GM13976 (cell line): Measurements from ENCODE around the gene BIN1.
A peak's percentile ranks its signal among the peaks of the same experiment; 100 is the strongest.

Source experiments
- DNase-seq: peaks from one replicate; pipeline ENCODE4 v3.0.0; 2012; ENCODE audit warnings: low spot score
- CTCF ChIP-seq: IDR thresholded peaks from 2 replicates; pipeline ENCODE4 v1.5.1; 2012; ENCODE audit warnings: borderline replicate concordance, mild to moderate bottlenecking; ENCODE audit not compliant: insufficient read depth; ENCODE audit errors: extremely low read depth, missing control alignments, control extremely low read depth
- in situ Hi-C: fragments of 300-500 bp; cut with MboI; formaldehyde crosslinking; loops from one replicate; pipeline ENCODE4 v1.12.0; 2022; ENCODE audit warnings: low sequenced_read_pairs, mixed read lengths, inconsistent platforms; ENCODE audit not compliant: unreplicated experiment

BIN1 gene

DNA sequence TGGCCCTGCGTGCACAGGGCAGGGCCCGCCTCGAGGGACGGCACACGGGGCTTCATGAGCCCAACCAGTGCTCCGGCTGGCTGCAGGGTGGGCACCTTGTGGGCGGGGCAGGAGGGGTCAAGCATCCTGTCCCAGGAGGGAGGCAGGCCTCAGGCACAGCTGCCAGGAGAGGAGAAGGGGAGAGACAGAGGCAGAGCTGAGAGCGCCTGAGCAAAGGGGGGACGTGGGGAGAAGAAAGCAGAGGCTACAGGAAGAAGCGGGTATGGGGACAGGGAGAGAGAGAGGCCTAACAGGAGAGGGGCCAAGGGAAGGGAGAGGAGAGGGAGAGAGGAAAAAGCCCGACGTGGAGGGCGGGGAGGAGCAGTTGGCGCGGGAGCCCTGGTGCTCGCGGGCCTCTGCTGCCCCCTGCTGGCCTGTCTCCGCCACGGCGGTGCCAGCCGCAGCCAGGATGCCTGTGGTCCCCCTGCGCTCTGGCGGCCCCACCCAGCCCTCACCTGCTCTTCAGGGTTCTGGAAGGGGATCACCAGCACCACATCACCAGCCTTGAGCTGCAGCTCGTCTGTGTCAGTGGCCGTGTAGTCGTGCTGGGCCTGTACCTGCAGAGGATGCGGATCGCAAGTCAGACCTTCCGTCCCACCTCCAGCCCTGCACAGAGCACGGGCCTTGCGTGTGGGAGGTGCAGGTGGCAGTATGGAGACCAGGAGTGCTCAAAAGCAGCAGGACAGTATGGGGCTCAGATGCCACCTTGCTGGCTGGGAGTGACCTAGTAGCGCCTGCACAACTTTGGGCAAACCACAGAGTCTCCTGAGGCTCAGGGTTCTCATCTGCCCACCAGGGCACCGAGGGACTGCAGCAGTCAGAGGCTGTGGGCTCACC lies 56.8 kb downstream of the BIN1 start:
- peak; percentile 95 for TF ChIP-seq CTCF

DNA sequence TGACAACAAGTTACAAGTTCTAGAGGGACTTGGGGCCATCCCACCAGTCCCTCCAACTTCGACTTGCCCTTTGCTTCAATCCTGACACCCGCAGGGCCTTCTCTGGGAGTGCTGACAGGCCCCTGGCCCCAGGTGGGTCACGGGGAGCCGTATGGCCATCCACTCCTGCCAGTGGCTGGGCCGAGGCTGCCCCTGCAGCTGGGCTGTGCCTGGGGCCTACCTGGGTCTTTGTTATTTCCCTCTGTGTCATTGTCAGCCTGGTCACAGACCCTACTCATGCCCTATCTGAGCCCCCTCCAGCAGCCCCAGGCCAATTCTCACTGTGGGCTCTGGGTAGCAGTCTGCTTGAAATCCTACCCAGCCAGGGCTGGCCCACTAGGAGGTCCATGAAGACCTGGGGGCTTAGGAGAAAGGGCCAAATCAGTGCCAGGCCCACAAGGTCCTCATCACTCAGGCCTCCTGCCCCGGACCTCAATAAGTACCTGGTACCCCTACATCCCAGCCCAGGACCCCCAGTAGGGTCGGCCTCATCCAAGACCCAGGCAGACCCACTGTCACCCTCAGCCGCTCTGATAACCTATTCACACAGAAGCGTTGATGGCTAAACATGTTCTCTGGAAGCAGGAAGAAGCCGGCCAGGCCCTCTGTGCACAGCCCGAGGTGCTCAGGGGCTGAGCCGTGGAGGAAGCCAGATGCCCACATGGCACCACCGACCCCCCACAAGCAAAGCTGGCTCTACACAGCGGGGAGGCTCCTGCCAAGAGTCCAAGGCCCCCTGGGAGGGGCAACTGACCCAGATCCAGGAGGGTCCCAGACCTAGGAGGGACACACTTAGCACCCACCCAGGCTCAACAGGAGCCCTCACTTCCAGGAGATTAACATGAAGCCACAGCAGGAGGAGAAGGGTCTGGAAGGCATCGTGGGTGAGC lies 57.7 kb downstream of the BIN1 start:
- in situ Hi-C loops, result no loop called here
- TF ChIP-seq CTCF, result no peak
- DNase-seq, result peak; percentile 42

More for the DNA sequence above, 56.8 kb downstream of the BIN1 start:
- in situ Hi-C loops, result no loop called here
- peak; percentile 93 for DNase-seq

DNA sequence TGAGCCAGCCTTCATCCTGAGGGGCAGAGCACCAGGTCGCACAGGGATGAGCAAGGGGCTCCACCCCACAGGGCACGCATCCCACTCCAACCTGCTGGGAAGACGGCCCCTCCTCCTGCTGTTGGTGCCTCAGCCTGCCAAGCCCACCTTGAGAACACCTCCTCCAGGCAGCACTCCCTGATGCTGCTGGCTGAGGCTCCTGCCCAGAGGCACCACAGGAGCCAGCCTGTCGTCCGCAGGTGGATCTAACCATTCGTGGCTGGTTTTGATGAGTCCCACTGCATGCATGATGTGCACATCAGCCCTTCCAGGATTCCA lies 58.4 kb downstream of the BIN1 start:
- in situ Hi-C loops, result no loop called here
- no peak for TF ChIP-seq CTCF
- no peak for DNase-seq

GRCh38 chr2:127047716-127048617 lies 59.0 kb downstream of the BIN1 start:
- in situ Hi-C loops, result no loop called here
- no peak for TF ChIP-seq CTCF

DNA sequence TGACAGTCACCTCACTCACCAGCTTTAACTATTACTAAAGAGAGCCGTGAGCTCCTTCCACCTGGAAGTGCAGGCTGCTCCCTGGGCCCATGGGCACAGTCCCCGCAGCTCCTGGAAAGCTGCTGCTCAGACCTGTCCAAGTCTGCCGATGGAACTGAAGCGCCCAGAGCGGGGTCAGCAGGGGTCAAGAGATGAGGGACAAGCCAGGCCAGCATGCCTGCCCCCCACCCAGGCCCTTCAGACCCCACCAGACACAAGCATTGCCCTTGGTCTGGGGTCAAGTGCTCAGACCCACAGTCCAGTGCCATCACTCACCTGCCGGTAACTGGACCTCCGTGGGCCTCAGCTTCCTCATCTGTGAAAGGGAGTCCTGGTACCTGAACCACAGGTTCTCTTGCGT lies 59.9 kb downstream of the BIN1 start:
- no peak for TF ChIP-seq CTCF
- in situ Hi-C loops, result no loop called here
- no peak for DNase-seq

More at GRCh38 chr2:127047716-127048617, 59.0 kb downstream of the BIN1 start:
- peak; percentile 27 for DNase-seq

DNA sequence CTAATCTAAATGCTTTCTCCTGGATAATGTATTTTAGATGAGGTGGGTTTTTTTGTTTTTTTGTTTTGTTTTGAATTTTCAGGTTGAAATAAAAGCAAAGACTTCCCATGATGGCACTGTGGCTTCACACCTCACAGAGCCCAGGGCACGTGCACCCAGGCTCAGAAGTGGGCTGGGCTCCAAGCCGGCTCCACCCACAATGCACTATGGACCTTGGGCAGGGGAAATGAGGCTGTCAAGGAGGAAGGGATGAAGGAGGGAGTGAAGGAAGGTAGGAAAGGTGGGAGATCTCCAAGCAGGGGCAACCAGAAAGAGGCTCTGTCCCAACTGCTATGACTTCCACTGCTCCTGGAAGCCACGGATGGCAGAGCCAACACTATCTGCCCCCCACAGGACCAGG lies 60.4 kb downstream of the BIN1 start:
- in situ Hi-C loops, result no loop called here
- DNase-seq, result no peak
- TF ChIP-seq CTCF, result no peak
